ENCODE results near the gene RNF38. TPM values are rescaled to one million over a fixed set of nuclear protein-coding genes. Genes with fewer than 3 reads are reported as not detected.
"Not testable (repeated sequence)": the region's sequence is repeated elsewhere in the genome, so short reads cannot be mapped to it uniquely, and the experiment has no call there.

The RNF38 gene
- total RNA-seq, 2 experiments from 2014 or later: 9.0 to 25.5 TPM

DNA sequence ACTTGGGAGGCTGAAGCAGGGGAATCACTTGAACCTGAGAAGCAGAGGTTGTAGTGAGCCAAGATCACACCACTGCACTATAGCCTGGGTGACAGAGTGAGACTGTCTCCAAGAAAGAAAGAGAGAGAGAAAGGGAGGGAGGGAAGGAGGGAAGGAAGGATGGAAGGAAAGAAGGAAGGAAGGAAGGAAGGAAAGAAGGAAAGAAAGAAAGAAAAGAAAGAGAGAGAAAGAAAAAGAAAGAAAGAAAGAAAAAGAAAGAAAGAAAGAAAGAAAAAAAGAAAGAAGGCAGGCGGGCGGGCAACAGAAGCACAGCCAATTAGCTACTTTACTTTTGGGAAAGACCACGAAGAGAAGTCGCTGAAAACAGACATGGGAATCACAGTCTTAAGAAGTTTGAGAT lies 9.0 kb upstream of the RNF38 start:
- H3K9me3 ChIP-seq (ENCODE audit: low read length); H3K27ac ChIP-seq (ENCODE audit: low read depth, low read length, poor library complexity, severe bottlenecking); CTCF ChIA-PET (ENCODE audit: unreplicated experiment); H2AFZ ChIP-seq (ENCODE audit: low read length); H3K79me2 ChIP-seq (ENCODE audit: insufficient read depth, low read depth, low read length); H3K4me1 ChIP-seq (ENCODE audit: insufficient read depth, low read length, poor library complexity, severe bottlenecking); BruUV-seq (replicated peaks); H3K9me2 ChIP-seq (ENCODE audit: insufficient read depth, low read length); DNase-seq (ENCODE audit: low spot score); H4K20me1 ChIP-seq (ENCODE audit: insufficient read depth, low read length); H3K4me3 ChIP-seq (ENCODE audit: low read depth, low read length, poor library complexity, severe bottlenecking); H3K36me3 ChIP-seq (ENCODE audit: insufficient read depth, low read length); H3K4me2 ChIP-seq (ENCODE audit: low read length): not testable (repeated sequence)
- intact Hi-C loops (cut with micrococcal nuclease; ENCODE audit: unreplicated experiment): loop anchor here (10.0 kb wide), 1 partner anchor 226 kb away; no protein-coding TSS in a partner anchor
- POLR2A ChIA-PET: interaction anchor here (1.9 kb wide), 1 partner anchor 8 kb away, joined by 6 read pairs; no protein-coding TSS in a partner anchor

DNA sequence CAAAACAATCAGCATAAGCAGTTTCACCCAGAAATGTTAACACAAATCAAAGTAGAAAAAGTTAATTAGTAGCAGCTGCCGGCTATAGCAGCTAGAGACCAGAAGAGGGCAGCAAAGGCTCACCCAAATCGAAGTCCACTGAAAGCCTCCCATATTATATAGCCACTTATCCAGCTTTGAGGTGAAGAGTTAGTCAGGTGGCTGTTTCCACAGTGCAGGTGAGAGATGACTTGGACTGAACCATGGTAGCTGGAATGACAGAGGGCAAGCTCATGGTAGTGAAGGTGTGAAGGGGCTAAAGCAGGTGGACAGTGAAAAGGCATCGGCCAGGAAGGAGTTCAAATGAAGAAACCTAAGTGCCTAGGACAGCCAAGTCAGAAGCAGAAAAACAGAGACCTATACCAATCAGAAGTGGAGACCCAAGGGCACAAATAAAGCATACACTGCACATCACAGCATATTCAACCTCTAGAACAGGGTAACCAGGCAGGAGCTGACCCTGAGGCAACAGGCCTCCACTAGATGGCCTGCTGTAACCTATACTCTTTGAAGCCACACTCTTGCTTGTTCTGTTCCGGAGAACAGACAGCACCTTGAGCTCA lies 7.2 kb upstream of the RNF38 start:
- Histone ChIP-seq H3K4me3 (ENCODE audit: low read depth, low read length, poor library complexity, severe bottlenecking) (no peak overlapping the region), H3K4me1 (ENCODE audit: insufficient read depth, low read length, poor library complexity, severe bottlenecking) (no peaks in the 10 kb centered on the region), H3K4me2 (ENCODE audit: low read length) (no peak overlapping the region), H2AFZ (ENCODE audit: low read length) (no peak overlapping the region), H3K27ac (ENCODE audit: low read depth, low read length, poor library complexity, severe bottlenecking) (no peak overlapping the region), H3K9me3 (ENCODE audit: low read length) (no peaks in the 10 kb centered on the region), H4K20me1 (ENCODE audit: insufficient read depth, low read length) (no peaks in the 10 kb centered on the region), H3K9me2 (ENCODE audit: insufficient read depth, low read length) (no peaks in the 10 kb centered on the region), H3K36me3 (ENCODE audit: insufficient read depth, low read length) (no peaks in the 10 kb centered on the region; the same call in 1 of the 2 replicates), H3K79me2 (ENCODE audit: insufficient read depth, low read depth, low read length) (no peaks in the 10 kb centered on the region)
- no TSS peak for BruUV-seq (replicated peaks)
- ChIA-PET POLR2A (interaction anchor here (1.0 to 2.0 kb wide), 4 partner anchors 10 to 149 kb away, joined by 3 to 6 read pairs (median 4); no protein-coding TSS in a partner anchor), CTCF (ENCODE audit: unreplicated experiment) (interaction anchor here (0.5 to 1.4 kb wide), 5 partner anchors 147 to 350 kb away, joined by 3 to 5 read pairs (median 3); no protein-coding TSS in a partner anchor)
- intact Hi-C loops (cut with micrococcal nuclease; ENCODE audit: unreplicated experiment): loop anchor here (1.0 to 10.0 kb wide), 5 partner anchors 43 to 322 kb away; no protein-coding TSS in a partner anchor
- TF ChIP-seq EZH2phosphoT487 (IDR thresholded peaks at IDR 0.05; ENCODE audit: borderline replicate concordance, low read depth, low read length): no peak
- TF ChIP-seq, protein P1, sequence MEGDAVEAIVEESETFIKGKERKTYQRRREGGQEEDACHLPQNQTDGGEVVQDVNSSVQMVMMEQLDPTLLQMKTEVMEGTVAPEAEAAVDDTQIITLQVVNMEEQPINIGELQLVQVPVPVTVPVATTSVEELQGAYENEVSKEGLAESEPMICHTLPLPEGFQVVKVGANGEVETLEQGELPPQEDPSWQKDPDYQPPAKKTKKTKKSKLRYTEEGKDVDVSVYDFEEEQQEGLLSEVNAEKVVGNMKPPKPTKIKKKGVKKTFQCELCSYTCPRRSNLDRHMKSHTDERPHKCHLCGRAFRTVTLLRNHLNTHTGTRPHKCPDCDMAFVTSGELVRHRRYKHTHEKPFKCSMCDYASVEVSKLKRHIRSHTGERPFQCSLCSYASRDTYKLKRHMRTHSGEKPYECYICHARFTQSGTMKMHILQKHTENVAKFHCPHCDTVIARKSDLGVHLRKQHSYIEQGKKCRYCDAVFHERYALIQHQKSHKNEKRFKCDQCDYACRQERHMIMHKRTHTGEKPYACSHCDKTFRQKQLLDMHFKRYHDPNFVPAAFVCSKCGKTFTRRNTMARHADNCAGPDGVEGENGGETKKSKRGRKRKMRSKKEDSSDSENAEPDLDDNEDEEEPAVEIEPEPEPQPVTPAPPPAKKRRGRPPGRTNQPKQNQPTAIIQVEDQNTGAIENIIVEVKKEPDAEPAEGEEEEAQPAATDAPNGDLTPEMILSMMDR (conservative IDR thresholded peaks at IDR 0.05; ENCODE audit: low read length): peak; percentile 96
- peak; percentile 74 for DNase-seq (ENCODE audit: low spot score)

DNA sequence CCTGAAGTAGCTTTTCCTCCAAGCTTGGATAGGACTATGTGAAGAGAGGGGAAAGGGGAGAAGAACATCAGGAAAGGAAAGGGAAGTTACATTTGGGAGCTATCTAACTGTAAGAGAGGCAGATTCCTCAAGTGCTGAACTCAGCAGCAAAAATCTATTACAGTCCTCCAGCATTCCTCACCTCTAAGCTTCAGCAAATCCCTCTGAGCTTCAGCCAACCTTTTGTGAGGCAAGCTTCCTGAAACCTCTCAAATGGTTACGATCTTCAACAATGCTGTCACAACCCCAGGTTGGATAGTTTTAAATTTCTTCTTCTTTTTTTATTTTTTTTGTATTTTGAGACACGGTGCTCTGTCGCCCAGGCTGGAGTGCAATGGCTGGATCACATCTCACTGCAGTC lies 2.5 kb upstream of the RNF38 start:
- no peak for DNase-seq (ENCODE audit: low spot score)
- peaks cover 14% of the 10 kb centered on the region; the same call in 1 of the 2 replicates for H4K20me1 ChIP-seq (ENCODE audit: insufficient read depth, low read length)
- no peak overlapping the region for H3K27ac ChIP-seq (ENCODE audit: low read depth, low read length, poor library complexity, severe bottlenecking)
- H3K4me3 ChIP-seq (ENCODE audit: low read depth, low read length, poor library complexity, severe bottlenecking): no peak overlapping the region
- CTCF ChIA-PET (ENCODE audit: unreplicated experiment): no interaction called here
- peaks cover 4% of the 10 kb centered on the region; the same call in 1 of the 2 replicates for H3K9me3 ChIP-seq (ENCODE audit: low read length)
- POLR2A ChIA-PET: interaction anchor here (0.6 kb wide), 1 partner anchor 80 kb away, joined by 6 read pairs; no protein-coding TSS in a partner anchor
- TF ChIP-seq, protein P1 (conservative IDR thresholded peaks at IDR 0.05; ENCODE audit: low read length): no peak
- no peak for TF ChIP-seq EZH2phosphoT487 (IDR thresholded peaks at IDR 0.05; ENCODE audit: borderline replicate concordance, low read depth, low read length)
- no TSS peak for BruUV-seq (replicated peaks)
- no peak overlapping the region for H3K4me2 ChIP-seq (ENCODE audit: low read length)
- peaks cover 26% of the 10 kb centered on the region for H3K79me2 ChIP-seq (ENCODE audit: insufficient read depth, low read depth, low read length)
- peaks cover 12% of the 10 kb centered on the region for H3K36me3 ChIP-seq (ENCODE audit: insufficient read depth, low read length)
- no peak overlapping the region for H2AFZ ChIP-seq (ENCODE audit: low read length)
- H3K4me1 ChIP-seq (ENCODE audit: insufficient read depth, low read length, poor library complexity, severe bottlenecking): peaks cover 17% of the 10 kb centered on the region
- H3K9me2 ChIP-seq (ENCODE audit: insufficient read depth, low read length): no peaks in the 10 kb centered on the region
- intact Hi-C loops (cut with micrococcal nuclease; ENCODE audit: unreplicated experiment): loop anchor here (5.0 to 10.0 kb wide), 2 partner anchors 170 to 232 kb away; partner anchors contain the start of gene MELK
